ENCODE data around the gene MMEL1.

DNA sequence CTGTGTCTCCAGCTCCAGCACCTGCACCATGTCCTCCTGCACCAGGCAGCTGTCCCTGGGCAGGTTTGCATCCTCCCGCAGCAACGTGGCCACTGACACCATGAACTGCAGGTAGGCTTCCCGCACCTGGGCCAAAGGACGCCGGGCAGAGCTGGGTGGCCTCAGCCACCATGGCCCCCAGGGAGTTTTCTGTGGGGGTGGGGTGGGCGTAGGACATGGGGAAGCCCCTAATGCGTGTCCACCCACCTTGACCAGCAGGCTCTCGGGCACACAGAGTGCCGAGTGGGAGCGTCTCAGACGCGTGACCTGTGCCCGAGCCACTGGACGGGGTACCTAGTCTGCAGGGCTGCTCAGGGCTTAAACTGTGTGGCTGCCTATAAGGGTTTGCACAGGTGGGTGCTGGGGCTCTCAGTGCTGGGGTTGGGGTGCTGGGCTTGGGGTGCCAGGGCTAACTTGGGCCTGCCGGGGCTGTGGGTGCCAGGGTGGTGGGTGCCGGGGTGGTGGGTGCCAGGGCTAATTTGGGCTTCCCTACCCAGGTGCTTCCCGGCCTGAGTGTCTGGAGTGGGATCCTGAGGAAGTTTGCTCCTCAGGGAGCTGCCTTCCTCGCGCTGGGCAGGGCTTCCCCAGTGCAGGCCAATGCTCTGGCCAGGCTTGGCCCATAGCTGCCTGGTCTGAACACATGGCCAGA, 28.5 kb downstream of the MMEL1 start:
- TF ChIP-seq RARA (CRISPR knock-in tag; IDR thresholded peaks at IDR 0.05) = no peak
- TF ChIP-seq GABPB1 (CRISPR knock-in tag; IDR thresholded peaks at IDR 0.05) = no peak
- TF ChIP-seq TCF7 (IDR thresholded peaks at IDR 0.05; ENCODE audit: low read depth) = no peak

Data from HepG2 (cell line).